Ammon's horn (tissue), 1 donor: ENCODE data around the gene ZDHHC14.
"Not testable (repeated sequence)": the region's sequence is repeated elsewhere in the genome, so short reads cannot be mapped to it uniquely, and the experiment has no call there.

ENCODE experiments used
- DNase-seq: peaks from one replicate; pipeline ENCODE4 v3.0.0-alpha.2; 2016; ENCODE audit warnings: low spot score

The ZDHHC14 gene

DNA sequence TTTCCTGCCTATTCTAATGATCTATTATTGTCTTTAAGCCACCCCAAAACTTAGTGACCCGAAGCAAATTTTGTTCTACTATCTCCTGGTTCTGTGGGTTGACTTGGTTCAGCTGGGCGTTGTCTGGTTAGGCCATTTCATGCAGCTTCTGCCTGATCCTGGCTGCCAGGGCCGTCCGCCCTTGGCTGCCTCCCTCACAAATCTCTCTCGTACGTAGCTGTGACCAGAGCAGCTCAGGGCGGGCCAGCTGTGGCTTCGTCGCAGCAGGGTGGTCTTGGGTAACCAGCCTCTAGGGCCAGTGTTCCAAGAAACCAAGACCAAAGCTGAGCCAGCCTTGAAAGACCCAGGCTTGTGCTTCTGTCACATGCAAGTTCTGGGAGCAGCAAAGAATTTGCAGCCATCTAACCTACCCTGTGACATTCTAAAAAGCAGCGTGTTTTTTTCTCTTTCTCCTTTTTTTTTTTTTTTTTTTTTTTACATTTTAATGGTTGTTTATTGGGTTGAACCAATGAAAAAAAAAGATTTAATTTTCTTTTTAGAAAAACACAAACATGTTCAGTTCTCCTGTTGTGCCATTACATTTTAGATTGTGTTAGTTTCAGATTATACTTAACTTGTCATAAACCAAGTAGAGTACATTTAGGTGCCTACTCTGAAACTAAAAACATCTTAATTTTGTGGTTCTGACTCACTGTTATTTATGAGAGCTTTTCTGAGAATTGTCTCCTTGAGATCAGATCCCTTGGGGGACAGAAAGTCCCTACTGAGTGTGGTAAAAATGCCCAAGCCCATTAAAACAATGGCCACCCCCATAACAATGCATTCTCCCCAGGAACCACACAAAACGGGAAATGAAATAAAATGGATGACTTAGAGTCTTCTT is 83.9 kb downstream of the ZDHHC14 start:
- DNase-seq = no peak

DNA sequence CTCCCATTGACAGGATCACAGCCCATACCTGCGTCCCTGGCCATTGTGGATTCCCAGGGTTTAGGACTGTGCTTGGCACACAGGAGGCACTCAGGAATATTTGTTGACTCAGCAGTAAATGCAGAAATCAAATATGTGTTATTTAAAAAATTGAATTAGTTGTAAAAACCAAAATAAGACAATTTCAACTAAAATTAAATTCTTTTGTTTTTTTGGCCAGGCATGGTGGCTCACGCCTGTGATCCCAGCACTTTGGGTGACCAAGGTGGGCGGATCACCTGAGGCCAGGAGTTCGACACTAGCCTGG is 85.3 kb downstream of the ZDHHC14 start:
- DNase-seq = no peak

DNA sequence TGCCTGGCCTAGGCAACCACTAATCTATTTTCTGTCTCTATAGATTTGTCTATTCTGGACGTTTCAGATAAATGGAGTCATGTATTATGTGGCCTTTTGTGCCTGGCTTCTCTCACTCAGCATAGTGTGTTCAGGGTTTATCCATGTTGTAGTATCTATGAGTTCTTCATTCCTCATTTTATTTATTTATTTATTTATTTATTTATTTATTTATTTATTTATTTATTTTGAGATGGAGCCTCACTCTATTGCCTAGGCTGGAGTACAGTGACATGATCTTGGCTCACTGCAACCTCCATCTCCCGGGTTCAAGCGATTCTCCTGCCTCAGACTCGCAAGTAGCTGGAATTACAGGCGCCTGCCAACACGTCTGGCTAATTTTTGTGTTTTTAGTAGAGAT is 86.3 kb downstream of the ZDHHC14 start:
- not testable (repeated sequence) for DNase-seq

DNA sequence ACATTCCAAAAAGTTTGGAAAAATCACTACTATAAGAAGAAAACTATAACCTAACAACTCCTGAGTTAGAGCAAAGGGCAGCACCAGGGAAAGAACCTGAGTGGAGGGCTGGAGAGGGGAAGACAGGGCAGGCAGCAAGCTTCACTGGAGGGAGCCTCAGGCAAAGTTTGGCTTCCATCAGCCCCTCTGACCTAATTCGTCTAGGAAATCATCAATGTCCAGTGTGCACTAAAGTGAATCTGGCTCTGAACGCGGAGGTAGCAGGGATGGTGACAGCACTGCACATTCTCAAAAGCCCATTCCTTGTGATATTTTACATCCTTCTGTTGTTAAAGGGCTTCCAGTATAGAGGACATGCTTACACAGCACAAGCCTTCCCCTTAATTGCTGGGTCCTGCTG is 87.1 kb downstream of the ZDHHC14 start:
- no peak for DNase-seq

DNA sequence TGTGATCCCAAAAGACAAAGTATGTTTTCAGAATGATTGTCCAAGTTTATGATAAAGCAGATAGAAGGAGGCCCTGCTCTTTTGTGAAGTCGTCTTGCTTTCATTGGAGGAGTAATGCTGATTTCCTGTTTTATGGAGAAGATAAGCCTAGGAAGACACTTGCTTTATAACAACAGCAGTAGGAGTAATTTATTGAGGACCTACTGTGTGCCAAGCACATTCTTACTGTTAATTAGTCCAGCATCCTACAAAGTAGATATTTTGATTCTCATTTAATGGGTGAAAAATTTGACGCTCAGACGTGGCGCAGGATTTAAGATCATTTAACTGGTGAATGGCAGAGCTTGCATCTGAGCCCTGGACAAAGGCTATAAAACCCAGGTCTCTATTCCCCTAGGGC is 87.6 kb downstream of the ZDHHC14 start:
- DNase-seq = no peak

DNA sequence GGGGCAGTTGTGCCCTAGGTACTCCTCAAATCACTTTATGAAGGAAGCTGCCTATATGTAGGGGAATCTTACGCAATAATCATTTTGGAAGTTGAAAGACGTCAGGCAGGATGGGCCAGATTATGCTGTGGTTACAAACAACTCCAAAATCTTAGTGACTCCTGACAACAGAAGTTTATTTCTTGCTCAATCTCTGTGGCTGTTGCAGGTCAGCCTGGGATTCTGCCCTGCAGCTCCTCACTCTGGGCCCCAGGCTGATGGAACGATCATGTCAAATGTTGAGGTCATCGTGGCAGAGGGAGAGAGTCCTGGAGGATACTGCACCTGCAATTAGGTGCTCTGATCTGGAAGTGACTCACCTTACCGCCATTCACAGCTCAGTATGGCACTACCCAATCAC is 88.4 kb downstream of the ZDHHC14 start:
- no peak for DNase-seq

DNA sequence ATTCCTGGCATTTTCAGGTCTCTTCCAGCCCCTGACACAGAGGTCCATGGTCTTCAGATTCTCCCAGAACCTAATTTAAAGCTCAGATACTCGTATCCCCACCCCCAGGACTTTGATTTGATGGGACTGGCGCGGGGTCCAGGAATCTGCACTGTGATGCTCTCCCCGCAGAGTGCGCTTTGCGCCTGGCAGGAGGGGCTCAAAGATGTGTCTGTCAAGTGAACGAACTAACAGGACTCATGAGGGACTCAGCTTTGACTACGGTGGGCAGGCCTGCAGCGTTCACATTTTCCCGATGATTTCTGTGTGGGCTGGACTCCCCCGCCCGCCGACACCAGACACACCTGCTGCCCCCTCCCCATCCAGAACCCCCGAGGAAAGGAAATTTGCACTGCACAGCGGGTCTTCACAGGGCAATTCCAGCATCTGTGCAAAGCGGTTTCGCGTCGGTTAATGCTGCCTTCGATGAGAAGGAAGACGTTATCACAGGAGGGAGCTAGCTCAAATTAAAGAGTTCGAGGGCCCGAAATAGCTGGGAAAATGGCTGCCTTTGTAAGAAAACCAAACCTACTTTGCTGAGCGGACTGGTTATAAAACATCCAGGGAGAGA is 90.2 kb downstream of the ZDHHC14 start:
- DNase-seq = no peak

DNA sequence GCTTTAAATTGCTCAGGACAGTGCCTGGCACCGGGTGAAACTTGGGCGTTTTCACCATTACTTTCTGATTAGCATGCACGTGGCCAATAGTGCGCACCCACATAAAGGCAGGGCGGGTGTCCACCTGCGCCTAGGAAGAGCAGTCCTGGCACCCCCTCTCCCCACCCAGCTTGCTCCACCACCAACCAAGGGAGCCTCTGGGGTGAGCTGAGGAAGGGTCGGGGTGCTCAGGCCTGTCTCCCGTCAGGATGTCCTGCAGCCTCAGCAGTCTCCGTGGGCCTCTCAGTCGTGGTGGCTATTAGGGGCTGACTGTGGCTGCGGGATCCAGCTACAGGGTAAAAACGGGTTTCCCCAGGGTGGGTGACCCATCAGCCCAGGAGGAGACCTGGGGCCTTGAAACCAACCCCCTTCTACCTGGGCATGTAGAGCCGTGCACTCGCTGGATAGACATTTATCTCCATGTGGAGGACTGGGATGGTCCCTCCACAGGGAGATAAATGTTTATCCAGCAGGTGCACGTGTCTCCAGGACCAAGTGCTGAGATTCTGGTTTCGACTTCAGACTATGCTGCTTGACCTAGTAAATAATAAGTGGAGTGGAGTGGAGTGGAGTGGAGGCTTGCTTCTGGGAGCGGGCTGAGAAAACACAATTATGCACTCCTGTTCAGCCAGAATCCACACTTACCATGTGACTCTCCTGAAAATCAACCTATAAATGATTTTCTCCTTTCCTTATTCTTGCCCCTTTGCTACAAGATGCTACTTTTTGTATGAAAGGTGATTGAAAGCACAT is 91.1 kb downstream of the ZDHHC14 start:
- no peak for DNase-seq

DNA sequence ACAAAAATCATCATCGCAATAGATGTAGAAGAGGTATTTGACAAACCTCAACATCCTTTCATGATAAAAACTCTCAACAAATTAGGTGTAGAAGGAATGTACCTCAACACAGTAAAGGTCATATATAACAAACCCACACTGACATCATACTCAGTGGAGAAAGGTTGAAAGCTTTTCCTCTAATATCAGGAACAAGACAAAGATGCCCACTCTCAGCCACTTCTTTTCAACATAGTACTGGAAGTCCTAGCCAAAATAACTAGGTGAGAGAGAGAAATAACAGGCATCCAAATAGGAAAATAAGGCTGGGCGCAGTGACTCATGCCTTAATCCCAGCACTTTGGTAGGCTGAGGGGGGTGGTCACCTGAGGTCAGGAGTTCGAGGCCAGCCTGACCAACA is 95.8 kb downstream of the ZDHHC14 start:
- no peak for DNase-seq

DNA sequence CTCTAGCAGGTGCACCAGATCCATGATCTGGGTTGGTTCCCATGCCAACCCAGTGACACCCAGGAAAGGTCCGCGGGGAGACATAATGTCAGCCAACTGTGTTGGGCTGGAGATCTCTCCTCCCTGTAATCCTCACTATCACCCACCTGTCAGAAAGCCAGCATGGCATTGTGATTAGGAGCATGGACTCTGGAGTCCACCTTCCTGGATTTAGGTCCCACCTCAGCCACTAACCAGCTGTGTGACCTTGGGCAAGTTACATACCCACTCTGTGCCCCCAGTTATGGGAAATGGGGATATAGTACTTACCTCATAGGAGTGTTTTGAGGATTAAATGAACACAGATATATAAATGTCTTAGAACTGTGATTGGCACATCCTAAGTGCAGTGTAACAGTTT is 97.9 kb downstream of the ZDHHC14 start:
- no peak for DNase-seq

DNA sequence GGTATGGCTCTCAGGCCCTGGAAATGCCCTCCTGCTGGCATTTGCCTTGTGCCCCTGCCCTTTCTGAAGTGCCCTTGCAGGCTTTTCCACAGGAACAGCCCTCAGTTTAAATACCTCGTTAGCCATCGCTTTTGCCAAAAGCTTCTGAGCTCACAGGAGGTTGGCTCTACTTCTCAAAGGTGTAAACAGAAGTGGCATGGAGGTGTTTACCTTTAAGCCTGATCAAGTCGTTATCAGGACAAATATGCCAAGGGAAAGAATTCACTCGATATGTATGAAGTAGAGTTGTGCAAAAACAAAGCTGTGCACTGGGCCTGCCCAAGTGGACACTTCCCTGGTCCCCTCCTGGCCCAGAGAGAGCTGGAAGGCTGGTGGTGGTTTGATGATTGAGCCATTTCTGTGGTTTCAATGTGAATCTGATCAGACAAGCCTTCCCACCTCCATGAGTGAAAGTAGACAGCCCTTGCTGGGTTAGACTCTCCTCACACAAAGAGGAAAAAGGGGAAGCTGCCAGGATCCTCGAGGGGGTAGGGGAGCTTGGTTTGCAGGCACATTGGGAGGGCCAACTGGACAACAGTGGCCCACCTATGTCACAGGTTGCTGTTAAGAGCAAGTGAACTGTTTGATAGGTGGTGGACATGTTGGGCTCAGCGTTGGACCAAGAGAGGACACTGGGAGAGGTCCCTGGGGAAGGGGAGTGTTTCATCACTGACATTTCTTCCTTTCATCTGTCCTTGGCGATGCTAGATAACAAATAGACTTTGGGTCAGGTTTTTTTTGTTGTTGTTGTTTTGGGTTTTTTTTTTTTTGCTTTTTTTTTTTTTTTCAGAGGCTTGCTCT is 98.7 kb downstream of the ZDHHC14 start:
- DNase-seq = no peak

DNA sequence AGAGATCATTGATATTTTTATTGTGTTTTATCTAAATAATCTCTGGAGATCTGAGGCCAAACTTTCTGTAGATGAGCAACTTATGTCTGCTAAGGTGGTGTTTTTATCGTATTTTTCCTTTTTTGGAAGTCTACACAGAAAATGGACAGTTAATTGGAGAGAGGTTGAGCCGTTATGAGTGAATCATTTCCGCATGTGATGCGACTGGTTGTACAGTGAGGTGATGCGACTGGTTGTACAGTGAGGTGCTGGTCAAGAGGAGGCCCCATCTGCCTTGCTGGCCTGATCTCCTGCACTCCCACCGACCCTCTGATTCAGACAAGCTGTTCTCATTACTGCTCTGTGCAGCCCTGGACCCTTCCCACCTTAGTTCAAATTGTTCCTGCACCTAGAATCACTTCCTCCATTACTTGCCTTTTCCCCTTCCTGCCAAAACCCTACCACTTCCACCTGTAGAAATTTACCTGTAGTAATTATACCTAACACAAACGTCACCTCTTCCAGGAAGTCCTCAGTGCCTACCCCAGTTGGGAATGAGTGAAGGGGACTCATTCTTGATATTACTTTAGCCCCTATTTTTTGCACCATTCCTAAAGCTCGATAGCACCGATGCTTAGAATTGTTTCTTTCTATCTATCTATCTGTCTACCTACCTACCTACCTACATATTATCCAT is 100.3 kb downstream of the ZDHHC14 start:
- DNase-seq = no peak

DNA sequence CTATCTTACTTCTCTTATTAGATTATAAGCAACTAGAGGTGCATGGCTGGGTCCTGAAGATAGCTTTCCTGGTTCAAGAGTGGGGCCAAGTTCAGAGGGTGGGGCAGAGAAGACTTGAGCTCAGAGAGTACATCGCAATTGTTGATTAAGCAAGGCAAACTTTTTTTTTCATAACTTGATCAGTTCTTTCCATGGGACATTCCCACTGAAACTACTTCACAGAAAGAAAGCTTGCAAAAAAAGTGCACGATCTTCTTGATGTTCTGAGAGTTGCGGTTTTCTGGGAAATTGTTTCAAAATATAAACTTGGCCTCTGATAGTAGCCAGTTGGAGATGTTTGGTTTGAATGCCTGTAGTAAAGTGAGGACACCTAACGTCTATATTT is 100.9 kb downstream of the ZDHHC14 start:
- DNase-seq = no peak

DNA sequence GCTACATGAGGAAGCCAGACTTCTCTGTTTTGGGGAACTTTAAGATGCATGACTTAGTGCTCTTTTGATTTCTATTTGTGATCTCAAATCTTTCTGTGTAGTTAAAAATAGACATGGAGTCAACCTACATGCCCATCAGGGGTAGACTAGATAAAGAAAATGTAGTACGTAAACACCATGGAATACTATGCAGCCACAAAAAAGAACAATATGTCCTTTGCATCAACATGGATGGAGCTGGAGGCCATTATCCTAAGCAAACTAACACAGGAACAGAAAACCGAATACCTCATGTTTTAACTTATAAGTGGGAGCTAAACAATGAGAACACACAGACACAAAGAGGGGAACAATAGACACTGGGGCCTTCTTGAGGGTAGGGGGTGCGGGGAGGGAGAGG is 102.8 kb downstream of the ZDHHC14 start:
- no peak for DNase-seq

DNA sequence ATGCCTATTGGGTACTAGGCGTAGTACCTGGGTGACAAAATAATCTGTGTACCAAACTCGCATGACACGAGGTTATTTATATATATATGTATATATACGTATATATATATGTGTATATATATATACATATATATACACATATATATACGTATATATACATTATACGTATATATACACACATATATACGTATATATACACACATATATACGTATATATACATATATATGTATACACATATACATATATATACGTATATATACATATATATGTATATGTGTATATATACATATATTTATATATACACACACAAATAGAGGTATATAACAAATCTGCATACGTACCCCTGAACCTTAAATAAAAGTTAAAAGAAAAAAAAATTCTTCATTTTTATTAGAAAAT is 103.2 kb downstream of the ZDHHC14 start:
- no peak for DNase-seq

DNA sequence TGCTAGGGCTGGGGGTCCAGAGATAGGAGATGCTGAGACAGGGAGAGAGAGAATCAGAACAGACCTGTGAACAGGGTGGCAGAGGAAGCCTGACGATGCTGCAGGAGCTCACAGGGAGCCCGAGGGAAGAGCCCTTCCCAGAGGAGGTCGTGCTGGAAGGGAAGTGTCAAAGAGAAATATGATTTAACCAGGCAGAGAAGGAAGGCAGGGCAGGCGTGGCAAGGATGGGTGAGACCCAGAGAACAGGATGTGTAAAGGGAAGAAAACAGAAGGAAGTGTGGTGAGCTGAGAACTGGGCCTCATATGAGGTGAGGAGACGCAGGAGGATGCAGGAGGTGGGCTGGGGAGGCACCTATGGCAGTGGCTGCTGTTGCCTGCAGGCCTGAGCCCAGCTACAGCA is 105.6 kb downstream of the ZDHHC14 start:
- DNase-seq = no peak

DNA sequence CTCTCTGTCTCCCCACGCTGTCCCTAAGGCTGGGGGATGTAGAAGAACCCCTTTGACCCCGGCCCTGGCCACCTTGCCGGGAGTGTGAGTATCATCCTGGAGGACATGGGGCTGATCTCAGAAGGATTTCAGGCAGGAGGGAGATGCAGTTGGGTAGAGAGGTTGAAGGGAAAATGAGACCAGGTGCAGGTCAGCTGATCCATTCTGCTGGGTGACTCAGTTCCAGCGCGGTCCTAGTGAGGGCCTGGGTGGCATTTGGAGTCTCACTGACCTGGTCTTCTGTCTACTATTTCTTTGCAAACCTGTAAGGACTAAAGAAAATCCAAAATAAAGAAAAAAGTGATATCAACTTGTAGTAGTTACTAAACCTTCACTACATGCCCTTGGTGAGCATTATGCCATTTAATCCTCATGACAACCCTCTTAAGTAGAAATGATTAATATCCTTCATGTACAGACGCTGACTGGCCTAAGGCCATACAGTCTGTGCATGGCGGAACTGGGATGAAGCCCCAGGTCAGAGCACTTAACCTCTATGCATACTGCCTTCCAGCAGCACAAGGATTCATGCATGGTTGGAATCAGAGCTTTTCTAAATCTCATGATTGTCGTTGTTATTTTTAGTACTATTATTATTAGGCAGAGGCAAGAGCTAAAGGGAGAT is 106.3 kb downstream of the ZDHHC14 start:
- no peak for DNase-seq

DNA sequence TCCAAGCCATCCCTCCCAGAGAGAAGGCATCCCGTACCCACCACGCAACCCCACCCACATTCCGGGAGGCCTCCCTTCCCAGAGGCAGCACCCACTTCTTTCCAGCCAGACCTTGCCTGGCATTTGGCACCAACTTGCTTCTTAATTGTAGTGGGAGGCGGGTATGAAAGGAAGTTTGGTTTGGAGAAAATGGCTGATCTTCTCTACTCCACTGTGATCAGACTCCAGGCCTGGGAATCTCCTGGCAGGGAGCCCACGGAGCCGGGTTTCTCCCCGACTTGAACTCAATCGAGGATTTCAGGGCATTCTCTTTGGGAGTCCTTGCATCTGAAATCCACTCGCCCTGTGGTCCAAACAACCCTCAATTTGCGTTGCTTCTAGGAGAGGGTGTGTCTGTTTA is 107.1 kb downstream of the ZDHHC14 start:
- DNase-seq = no peak

DNA sequence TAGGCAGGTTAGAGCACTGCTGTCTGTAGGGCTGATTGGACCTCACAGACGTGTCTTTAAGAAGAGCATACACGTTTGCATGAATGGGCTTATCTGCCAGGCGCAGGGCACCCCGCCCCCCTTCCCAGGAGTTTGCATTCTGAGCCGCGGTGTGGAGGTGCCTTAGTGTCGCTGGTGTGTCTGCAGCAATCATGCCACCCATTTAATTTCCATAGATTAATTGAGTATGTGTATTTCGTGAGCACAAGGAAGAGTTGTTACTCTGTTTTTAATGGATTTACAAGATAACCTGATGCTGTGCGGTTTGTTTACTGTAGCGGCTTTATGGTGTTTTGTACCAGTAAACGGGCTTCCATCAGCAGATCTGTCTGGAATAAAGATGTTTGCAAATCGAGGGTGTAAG is 107.7 kb downstream of the ZDHHC14 start:
- no peak for DNase-seq

DNA sequence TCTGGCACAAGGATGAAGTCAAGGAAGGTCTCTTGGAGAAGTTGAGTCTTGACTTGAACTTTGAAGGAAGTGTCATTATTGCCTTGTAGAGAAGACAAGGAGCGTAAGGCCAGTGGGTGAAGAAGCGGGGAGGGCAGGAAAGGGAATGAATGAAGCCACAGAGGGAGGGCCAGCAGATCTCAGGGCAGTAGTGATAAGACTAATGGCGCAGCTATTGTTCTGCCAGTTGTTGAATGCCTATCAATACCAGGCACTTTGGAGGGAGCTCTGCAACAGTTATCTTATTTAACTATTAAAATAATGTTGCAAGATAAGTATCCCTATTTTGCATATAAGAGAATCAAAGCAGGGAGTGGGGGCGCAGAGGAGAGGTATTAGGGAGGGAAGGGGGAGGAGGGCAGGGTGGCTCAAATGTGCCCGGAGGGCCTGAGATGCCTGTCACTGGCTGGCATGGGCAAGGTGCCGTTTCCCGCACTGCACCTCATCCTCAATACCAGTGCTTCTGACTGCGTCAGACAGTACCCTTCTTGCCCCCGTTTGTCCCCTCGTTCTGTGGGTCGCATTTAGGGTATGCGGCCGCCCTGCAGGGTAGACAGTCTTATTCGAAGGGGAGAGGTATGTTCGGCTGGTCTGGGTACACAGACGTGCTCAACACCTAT is 109.8 kb downstream of the ZDHHC14 start:
- DNase-seq = no peak
